HG03060 (cell line): ENCODE results near the gene GPLD1.
"Not testable (repeated sequence)": the region's sequence is repeated elsewhere in the genome, so short reads cannot be mapped to it uniquely, and the experiment has no call there.

ENCODE experiments used
- ATAC-seq: cut with Tn5 transposase; IDR thresholded peaks from one replicate; pipeline ENCODE4 v1.9.1; 2021; ENCODE audit warnings: low read depth, moderate number of reproducible peaks; ENCODE audit not compliant: unreplicated experiment

The GPLD1 gene, protein sequence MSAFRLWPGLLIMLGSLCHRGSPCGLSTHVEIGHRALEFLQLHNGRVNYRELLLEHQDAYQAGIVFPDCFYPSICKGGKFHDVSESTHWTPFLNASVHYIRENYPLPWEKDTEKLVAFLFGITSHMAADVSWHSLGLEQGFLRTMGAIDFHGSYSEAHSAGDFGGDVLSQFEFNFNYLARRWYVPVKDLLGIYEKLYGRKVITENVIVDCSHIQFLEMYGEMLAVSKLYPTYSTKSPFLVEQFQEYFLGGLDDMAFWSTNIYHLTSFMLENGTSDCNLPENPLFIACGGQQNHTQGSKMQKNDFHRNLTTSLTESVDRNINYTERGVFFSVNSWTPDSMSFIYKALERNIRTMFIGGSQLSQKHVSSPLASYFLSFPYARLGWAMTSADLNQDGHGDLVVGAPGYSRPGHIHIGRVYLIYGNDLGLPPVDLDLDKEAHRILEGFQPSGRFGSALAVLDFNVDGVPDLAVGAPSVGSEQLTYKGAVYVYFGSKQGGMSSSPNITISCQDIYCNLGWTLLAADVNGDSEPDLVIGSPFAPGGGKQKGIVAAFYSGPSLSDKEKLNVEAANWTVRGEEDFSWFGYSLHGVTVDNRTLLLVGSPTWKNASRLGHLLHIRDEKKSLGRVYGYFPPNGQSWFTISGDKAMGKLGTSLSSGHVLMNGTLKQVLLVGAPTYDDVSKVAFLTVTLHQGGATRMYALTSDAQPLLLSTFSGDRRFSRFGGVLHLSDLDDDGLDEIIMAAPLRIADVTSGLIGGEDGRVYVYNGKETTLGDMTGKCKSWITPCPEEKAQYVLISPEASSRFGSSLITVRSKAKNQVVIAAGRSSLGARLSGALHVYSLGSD

DNA sequence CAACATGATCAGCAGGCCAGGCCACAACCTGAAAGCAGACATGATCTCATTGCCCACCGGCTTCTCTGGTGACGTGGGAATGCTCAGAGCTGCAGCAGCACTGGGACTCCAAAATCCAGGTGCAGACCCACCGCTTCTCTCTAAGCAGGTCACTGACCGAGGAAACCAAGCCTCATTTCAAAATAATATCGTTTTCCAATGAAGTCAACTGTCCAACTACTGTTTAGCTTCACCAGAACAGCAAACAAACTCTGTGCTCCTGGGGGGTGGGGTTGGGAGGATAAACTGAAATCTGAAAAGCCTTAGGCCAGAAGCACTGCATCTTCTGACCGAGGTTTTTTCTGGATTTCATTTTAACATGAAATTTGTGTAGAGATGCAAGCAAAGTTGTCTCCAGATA, at the start of gene GPLD1:
Gene GPLD1, minus strand, starts transcription at position 109 of the 400 bp plus-strand sequence. Its CDS starts 67 bp downstream, at position 42.
- ATAC-seq, result no peak

GRCh38 chr6:24537771-24538385, 48.5 kb upstream of the GPLD1 start:
- no peak for ATAC-seq

DNA sequence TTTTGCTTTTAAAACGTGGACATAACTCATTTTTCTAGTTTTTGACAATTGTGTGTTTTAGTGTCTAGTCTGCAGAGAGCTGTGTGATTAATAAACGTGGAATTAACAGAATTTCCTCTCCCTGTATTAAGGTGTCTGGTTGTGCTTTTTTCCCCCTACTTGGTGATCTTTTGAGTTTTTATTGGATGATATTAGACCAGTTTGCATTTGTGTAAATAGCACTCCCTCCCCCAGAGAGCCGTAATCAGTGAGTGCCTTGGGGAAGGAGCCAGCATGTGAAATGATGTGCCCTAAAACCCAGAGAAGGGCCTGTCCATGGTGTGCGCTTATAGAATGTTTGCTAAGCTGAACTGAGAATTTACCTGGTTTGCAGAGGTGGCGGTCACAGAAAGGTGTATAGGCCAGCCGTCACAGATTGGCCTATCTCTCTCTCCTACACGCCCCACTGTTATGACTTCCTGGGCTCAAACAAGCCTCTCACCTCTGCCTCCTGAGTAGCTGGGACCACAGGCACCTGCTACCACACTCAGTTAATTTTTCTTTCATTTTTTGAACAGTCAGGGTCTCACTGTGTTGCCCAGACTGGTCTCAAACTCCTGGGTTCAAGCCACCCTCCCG, 47.8 kb upstream of the GPLD1 start:
- ATAC-seq, result no peak

DNA sequence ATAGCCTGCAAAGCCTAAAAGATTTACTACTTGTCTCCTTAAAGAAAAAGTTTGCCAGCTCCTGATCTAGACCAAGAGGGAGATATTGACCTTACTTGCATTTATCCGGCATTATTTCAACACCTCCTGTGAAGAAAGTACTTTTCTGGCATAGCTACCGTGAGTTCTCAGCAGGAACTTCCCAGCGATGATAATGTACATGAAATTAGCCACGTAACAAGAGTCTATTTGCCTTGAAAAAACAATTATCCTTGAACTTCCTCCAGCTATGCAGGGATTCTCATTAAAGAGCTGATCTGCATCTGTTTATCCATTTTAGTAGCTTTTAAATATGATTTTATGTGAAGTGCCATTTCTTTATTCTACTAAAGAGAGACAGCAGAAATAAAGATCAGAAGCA, 47.1 kb upstream of the GPLD1 start:
- ATAC-seq, result no peak

DNA sequence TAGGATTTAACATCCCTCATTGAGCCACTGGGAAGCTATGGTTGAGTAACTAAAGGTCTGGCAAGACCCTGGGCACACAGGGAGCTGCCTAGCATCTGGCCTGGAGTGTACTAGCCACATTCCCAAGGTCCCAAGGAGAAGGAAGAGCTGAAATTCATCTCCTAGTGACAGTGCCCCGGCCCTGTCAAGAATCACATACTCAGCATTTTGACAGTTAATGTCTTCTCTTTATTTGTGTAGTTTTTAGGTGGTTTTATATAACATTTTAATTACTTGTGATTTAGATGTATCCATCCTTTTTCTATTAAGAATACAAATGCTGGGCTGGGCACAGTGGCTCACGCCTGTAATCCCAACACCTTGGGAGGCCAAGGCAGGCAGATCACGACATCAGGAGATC, 45.8 kb upstream of the GPLD1 start:
- ATAC-seq, result no peak

GRCh38 chr6:24534329-24534728, 45.0 kb upstream of the GPLD1 start:
- no peak for ATAC-seq

DNA sequence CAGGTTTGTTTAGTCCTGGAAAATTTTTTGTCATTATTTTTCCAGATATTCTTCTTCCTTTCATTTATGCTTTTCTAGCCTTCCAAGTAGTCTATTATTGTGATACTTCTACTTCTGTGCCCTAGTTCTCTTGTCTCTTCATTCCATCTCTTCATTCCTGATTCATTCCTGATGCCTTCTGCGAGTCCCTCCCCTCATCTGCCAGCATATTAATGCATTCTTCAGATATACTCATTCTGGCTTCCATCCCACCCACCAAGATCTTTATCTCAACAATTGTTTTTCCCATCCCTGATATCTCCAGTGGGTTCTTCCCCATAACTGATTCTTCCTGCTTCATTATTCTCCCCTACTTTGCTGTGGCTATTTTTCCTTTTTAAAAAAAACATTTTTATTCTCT, 40.6 kb upstream of the GPLD1 start:
- no peak for ATAC-seq

DNA sequence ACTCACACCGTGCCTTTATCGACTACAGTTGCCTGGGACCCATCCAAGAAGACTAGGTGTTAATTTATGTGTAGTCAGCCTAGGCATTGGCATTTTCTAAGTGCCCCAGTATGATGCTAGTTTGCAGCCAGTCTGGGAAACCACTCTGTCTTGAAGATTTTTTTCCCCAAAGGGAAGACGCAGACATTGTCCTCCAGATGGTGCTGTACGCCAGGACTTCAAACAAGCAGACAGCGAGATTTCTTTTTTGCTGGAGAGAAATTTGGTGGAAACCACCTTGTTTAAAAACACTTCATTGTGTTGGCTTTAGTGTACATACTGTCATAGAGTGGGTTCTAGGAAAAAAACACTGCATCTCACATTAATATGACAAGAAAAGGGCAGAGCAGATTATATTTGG, 35.4 kb upstream of the GPLD1 start:
- ATAC-seq, result no peak

DNA sequence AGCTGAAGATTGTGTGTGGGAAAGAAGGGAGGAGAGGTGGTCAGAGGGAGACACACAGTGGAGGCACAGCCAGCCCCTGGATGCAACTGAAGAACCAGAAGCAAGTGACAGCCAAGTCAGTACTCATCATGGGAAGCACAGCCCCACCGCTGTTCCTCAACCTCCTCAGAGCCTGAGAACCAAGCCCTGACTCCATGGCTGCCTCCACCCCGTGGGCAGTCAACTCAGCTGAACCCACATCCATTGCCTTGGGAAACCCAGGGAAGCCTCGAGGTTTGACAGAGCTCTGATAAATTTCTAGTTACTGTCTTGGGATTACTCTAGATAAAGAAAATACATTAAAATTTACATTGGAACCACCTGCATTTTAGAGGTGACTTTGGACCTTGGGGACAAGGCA, 35.0 kb upstream of the GPLD1 start:
- no peak for ATAC-seq

DNA sequence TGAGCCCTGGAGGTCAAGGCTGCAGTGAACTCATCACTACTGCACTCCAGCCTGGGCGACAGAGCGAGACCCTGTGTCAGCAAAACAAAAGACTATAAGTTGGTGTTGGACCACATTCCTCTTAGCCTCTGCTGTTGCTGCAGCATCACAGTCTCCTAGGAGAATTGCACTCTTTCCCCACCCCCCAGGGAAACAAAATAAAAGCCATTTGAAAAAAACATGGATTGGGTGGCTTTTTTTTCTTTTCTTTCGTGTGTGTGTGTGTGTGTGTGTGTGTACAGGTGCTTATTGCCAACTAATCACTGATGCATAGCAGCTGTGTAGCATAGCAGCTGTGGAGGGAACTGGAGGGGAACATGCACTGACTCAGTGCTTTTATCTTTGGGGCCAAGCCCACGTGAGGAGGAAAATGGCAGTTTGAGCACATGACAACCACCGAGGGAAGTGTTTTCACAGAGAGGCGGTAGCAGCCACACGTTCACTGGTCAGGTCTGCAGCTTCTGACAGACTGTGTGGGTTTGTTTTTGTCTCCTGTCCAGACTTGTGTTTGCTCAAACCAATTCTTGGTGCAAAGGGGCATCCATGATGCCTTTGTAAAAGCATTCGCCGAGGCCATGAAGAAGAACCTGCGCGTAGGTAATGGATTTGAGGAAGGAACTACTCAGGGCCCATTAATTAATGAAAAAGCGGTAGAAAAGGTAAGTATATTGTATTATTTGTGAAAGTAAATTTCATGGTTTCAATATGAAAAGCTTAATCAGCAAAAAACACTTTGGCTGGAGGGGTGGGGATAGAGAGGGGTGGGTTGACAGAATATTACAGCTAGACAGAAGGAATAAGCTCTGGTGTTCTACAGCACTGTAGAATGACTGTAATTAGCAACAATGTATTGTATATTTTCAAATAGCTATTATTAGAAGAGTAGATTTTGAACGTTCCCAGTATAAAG, 33.1 kb upstream of the GPLD1 start:
- ATAC-seq, result peak; percentile 45

- ATAC-seq, result no peak
These were observed 31.7 kb upstream of the GPLD1 start for GRCh38 chr6:24520929-24521546.

GRCh38 chr6:24517659-24518543, 28.5 kb upstream of the GPLD1 start:
- peak; percentile 77 for ATAC-seq

GRCh38 chr6:24513602-24514001, 24.2 kb upstream of the GPLD1 start:
- no peak for ATAC-seq

- ATAC-seq, result not testable (repeated sequence)
These were observed 22.6 kb upstream of the GPLD1 start for GRCh38 chr6:24511976-24512375.

- no peak for ATAC-seq
These were observed 17.6 kb upstream of the GPLD1 start for GRCh38 chr6:24506814-24507520.

DNA sequence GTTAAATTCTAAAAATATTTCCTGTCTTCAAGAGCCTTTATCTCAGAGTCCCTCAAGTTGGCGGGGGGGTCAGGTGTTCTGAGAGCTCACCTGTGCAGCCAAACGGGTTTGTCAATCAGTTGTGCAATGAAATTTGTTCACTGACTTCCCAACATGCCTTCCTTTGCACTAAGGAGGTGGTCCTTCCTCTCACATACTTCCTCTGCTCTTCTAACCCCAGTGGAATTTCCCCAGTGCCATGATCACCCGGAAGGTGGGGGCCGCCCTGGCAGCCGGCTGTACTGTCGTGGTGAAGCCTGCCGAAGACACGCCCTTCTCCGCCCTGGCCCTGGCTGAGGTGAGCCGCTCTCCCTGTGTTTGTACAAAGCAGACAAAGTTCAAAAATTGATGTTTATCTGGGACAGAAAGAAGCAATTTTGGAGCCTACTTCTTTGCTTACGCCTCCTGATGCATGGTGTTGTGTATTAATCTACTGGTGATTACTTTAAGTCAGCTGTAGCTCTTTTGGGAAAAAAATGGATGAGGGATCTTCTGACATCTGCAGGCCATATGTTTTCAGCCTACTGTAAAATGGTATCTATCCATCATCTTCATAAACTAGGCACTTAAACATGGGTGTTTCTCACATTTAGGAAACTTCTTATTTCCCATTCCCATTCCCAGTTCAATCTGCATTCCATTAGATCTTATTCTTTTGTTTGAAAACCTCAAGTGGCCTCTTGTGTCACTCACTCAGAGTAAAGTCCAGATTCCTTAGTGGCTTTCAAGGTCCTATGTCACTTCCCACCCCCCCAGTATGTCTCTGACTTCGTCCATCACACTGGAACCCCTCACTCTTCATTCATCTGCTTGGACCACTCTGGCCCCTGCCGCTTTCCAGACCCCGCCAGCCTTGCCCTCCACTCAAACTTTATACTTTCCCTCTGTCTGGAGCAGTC, 15.5 kb upstream of the GPLD1 start:
- no peak for ATAC-seq

GRCh38 chr6:24504287-24504648, 14.9 kb upstream of the GPLD1 start:
- ATAC-seq, result no peak
